SIG-M5 treated with dmso at 0.1 percent for 504 hours (cell line): Measurements from ENCODE around the gene ZNF446.
A peak's percentile ranks its signal among the peaks of the same experiment; 100 is the strongest.
"Not testable (repeated sequence)": the region's sequence is repeated elsewhere in the genome, so short reads cannot be mapped to it uniquely, and the experiment has no call there.

Experiments used
- DNase-seq: peaks from one replicate; lab custom pipeline; 2025; ENCODE audit not compliant: unreplicated experiment; lab: John Stamatoyannopoulos, UW

ZNF446 gene

DNA sequence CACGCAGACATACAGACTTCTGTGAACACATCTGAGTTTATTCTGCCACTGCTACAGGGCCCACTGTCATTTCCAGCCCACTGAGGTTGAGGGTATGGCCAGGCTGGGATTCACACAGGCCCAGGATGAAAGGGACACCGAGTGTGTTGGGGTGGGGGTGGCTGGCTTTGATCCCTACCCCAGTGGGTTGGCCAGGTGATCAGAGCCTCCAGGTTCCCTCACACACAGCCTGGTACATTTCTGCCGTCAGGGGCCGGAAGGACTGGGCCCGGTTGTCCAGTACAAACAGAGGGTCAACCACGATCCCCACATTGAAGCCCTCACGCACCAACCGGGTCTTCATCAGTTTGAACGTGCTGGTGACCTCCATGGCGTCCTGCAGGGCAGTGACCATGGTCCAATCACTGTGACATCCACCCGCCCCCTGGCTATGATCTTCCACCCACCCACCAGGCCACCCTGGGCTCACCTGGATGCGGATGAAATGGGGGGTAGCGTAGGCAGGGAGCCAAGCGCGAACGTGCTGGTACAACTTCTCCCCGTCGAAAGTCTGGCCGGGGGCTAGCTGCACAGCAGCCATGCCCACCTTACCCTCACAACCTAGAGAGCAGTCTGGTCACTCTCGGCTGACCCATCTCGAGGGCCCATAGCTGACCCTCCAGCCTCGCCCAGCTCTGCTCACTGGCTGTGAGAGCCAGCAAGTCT lies 22.3 kb downstream of the ZNF446 start:
- no peak for DNase-seq

GRCh38 chr19:58499021-58499927 lies 23.1 kb downstream of the ZNF446 start:
- peak; percentile 98 for DNase-seq

- DNase-seq: no peak
These were observed 24.1 kb downstream of the ZNF446 start for GRCh38 chr19:58500242-58500641.

DNA sequence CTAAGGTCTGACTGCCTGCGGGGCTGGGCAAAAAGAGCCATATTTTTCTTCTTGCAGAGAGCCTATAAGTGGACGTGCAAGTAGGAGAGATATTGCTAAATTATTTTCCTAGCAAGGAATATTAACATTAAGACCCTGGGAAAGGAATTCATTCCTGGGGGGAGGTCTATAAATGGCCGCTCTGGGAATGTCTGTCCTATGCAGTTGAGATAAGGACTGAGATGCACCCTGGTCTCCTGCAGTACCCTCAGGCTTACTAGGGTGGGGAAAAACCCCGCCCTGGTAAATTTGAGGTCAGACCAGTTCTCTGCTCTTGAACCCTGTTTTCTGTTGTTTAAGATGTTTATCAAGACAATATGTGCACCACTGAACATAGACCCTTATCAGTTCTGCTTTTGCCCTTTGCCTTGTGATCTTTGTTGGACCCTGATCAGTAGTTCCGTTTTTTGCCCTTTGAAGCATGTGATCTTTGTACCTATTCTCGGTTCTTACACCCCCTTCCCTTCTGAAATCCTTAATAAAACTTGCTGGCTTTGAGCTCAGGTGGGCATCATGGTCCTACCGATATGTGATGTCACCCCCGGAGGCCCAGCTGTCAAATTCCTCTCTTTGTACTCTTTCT lies 31.6 kb downstream of the ZNF446 start:
- DNase-seq: not testable (repeated sequence)

GRCh38 chr19:58509731-58510083 lies 33.6 kb downstream of the ZNF446 start:
- DNase-seq: no peak

DNA sequence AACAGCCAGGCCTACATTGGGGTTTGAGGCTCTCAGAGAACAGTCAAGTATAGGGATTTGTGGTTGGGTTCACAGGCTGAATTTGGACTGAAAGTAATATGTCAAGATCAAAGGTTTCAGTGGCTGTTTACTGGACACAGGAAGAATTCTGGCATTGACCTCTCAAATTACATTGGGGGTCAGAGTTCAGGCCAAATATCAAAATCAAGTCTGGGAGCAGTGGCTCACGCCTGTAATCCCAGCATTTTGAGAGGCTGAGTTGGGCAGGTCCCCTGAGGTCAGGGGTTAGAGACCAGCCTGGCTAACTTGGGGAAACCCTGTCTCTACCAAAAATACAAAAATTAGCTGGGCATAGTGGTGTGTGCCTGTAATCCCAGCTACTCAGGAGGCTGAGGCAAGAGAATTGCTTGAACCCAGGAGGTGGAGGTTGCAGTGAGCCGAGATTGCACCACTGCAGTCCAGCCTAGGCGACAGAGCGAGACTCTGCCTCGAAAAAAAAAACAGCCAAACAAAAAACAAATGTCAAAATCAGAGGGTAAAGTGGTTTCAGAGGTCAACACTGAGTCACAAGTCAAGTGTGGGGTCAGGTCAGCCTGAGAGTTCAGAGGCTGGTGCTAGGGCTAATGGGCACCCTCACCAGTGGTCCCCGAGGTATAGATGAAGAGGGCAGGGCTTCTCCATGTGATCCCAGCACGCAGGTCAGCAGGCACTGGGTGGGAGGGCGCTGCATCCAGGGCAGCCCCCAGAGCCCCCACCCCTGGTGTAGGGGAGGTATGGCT lies 34.1 kb downstream of the ZNF446 start:
- DNase-seq: no peak

GRCh38 chr19:58511353-58512208 lies 35.4 kb downstream of the ZNF446 start, which contains the start of gene SLC27A5:
SLC27A5 (minus strand) TSS chr19:58511992; CDS start chr19:58511955, 37 bp downstream.
- no peak for DNase-seq

GRCh38 chr19:58513213-58513693 lies 37.1 kb downstream of the ZNF446 start:
- no peak for DNase-seq

- DNase-seq: peak; percentile 84
These were observed 37.8 kb downstream of the ZNF446 start for GRCh38 chr19:58513694-58514563.

- no peak for DNase-seq
These were observed 38.4 kb downstream of the ZNF446 start for GRCh38 chr19:58514564-58515022.

DNA sequence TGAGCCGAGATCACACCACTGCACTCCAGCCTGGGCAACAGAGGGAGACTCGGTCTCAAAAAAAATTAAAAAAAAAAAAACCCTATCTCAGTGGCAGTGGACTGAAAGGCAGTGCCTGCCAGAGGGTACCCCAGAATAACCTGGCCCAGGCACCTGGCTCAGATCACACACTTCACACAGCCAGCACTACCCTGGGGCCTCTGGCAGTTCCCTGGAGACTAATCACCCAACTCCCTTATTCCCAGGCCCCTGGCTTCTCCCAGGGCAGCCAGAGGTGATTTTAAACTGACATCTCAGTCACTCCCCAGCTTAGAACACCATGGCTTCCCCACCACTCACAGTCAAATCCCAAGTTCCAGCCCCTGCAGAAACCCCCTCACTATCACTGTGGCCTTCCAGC lies 39.1 kb downstream of the ZNF446 start:
- DNase-seq: no peak

GRCh38 chr19:58516246-58516836 lies 40.2 kb downstream of the ZNF446 start:
- no peak for DNase-seq

- no peak for DNase-seq
These were observed 41.0 kb downstream of the ZNF446 start for GRCh38 chr19:58516964-58517833.

- DNase-seq: peak; percentile 75
These were observed 42.3 kb downstream of the ZNF446 start for GRCh38 chr19:58518256-58519086.

DNA sequence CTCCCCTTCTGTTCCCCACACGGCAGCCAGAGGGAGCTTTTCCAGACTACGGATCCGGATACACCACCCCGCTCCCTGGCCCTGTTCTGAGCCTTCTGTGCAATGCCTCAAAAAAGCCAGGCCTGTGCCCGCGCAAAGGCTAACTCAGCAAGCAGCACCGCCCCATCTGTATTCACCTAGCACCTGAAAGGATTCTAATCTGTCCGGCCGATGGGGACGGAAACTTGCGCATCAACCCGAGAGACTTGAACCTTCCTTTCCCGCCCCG lies 42.9 kb downstream of the ZNF446 start:
- DNase-seq: peak; percentile 65

DNA sequence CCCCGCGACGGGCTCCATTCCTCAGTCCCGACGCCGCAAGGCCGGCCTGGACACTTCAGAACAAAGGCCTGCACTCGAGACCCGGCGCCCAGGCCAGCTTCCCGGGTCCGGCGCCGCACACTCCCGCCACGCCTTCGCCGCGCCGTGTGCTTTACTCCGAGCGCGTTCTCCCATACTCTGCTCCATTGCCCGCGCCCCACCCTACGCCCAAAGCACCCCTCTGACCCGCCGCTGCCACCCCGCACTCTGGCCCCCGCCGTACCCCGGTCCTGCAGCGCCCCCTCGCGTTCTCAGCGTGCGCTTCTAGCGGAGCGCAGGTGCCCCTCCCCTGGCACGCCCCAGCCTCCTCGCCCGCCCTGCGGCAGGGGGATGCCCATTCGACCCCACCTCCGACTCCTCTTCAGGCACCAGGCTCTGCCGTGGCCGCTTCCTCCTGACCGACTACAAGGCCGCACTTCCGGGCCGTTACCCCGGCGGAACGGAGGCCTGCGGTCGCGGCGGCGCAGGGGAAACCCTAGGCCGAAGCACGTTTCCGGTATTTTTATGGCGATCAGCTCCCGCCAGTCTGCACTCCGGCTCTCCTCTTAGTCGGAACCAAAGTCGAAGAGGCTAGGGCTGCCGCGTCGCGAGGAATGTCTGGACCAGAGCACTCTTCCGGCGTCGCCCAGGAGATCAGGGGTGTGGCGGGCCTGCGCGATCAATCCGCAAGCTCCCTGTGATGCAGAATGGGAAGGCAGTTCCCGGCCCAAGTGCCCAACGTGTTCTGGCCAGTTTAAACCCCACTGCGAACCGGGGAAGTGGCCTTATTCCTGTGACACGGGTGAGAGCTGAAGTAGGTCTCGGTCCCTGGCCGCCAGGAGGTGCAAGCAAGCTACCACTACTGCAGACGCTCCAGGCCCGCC lies 43.5 kb downstream of the ZNF446 start, which contains the start of gene ZBTB45:
ZBTB45 (minus strand) TSS at position 456 of the 902 bp plus-strand sequence. CDS start 2,137 bp downstream, outside the sequence.
- DNase-seq: peak; percentile 97
